HG03469 (cell line): ENCODE results near the gene LMBR1.
"Not testable (repeated sequence)": the region's sequence is repeated elsewhere in the genome, so short reads cannot be mapped to it uniquely, and the experiment has no call there.

ENCODE experiments used
- ATAC-seq: cut with Tn5 transposase; IDR thresholded peaks from one replicate; pipeline ENCODE4 v1.9.1; 2021; ENCODE audit warnings: mild to moderate bottlenecking, moderate library complexity, moderate number of reproducible peaks; ENCODE audit not compliant: unreplicated experiment

The LMBR1 gene

GRCh38 chr7:156816943-156817572 is 75.9 kb downstream of the LMBR1 start:
- no peak for ATAC-seq

- no peak for ATAC-seq
Observed at GRCh38 chr7:156811706-156812105, 81.3 kb downstream of the LMBR1 start.

GRCh38 chr7:156803656-156804055 is 89.3 kb downstream of the LMBR1 start:
- not testable (repeated sequence) for ATAC-seq

GRCh38 chr7:156802214-156802613 is 90.8 kb downstream of the LMBR1 start:
- no peak for ATAC-seq

GRCh38 chr7:156795415-156795814 is 97.6 kb downstream of the LMBR1 start:
- no peak for ATAC-seq

GRCh38 chr7:156793334-156793733 is 99.6 kb downstream of the LMBR1 start:
- ATAC-seq: no peak

- no peak for ATAC-seq
Observed at GRCh38 chr7:156792611-156793010, 100.4 kb downstream of the LMBR1 start.

- ATAC-seq: no peak
Observed at GRCh38 chr7:156791241-156791640, 101.7 kb downstream of the LMBR1 start.

GRCh38 chr7:156790264-156790663 is 102.7 kb downstream of the LMBR1 start:
- no peak for ATAC-seq

- no peak for ATAC-seq
Observed at GRCh38 chr7:156785998-156786543, 106.9 kb downstream of the LMBR1 start.

GRCh38 chr7:156783864-156784263 is 109.1 kb downstream of the LMBR1 start:
- ATAC-seq: no peak

- ATAC-seq: no peak
Observed at GRCh38 chr7:156781972-156782371, 111.0 kb downstream of the LMBR1 start.

- ATAC-seq: peak; percentile 79
Observed at GRCh38 chr7:156780724-156781455, 112.1 kb downstream of the LMBR1 start.

- ATAC-seq: no peak
Observed at GRCh38 chr7:156778668-156779067, 114.3 kb downstream of the LMBR1 start.

- no peak for ATAC-seq
Observed at GRCh38 chr7:156778201-156778600, 114.8 kb downstream of the LMBR1 start.

- no peak for ATAC-seq
Observed at GRCh38 chr7:156777364-156778069, 115.5 kb downstream of the LMBR1 start.

- no peak for ATAC-seq
Observed at GRCh38 chr7:156776527-156776926, 116.5 kb downstream of the LMBR1 start.

GRCh38 chr7:156773966-156774365 is 119.0 kb downstream of the LMBR1 start:
- peak; percentile 39 for ATAC-seq

GRCh38 chr7:156772725-156773124 is 120.3 kb downstream of the LMBR1 start:
- no peak for ATAC-seq

- ATAC-seq: no peak
Observed at GRCh38 chr7:156768698-156769472, 124.1 kb downstream of the LMBR1 start.

GRCh38 chr7:156766666-156767065 is 126.3 kb downstream of the LMBR1 start:
- no peak for ATAC-seq
